Testis (tissue), 2 donors: ENCODE measurements around the gene FRMPD4.

Experiments used
- POLR2A ChIP-seq: fragments of 450-650 bp; IDR thresholded peaks from one replicate; pipeline ENCODE4 v1.6.1; 2017; ENCODE audit warnings: antibody characterized with exemption, mild to moderate bottlenecking, moderate library complexity
- TF ChIP-seq, protein P1 (sequence below), 3 experiments: fragments of 450-650 bp in 2 of 3; fragments of 200-600 bp in 1 of 3; sonication (generic) in 1 of 3; IDR thresholded peaks; one replicate each; pipeline ENCODE4 v1.5.1; 2016 to 2019; ENCODE audit warnings: antibody characterized with exemption in 3 of 3, mild to moderate bottlenecking in 2 of 3, moderate library complexity in 1 of 3

GRCh38 chrX:12319003-12319519 lies 180.8 kb downstream of the FRMPD4 start:
- TF ChIP-seq, protein P1, sequence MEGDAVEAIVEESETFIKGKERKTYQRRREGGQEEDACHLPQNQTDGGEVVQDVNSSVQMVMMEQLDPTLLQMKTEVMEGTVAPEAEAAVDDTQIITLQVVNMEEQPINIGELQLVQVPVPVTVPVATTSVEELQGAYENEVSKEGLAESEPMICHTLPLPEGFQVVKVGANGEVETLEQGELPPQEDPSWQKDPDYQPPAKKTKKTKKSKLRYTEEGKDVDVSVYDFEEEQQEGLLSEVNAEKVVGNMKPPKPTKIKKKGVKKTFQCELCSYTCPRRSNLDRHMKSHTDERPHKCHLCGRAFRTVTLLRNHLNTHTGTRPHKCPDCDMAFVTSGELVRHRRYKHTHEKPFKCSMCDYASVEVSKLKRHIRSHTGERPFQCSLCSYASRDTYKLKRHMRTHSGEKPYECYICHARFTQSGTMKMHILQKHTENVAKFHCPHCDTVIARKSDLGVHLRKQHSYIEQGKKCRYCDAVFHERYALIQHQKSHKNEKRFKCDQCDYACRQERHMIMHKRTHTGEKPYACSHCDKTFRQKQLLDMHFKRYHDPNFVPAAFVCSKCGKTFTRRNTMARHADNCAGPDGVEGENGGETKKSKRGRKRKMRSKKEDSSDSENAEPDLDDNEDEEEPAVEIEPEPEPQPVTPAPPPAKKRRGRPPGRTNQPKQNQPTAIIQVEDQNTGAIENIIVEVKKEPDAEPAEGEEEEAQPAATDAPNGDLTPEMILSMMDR (IDR thresholded peaks at IDR 0.05) = no peak
- no peak for TF ChIP-seq POLR2A
